ENCODE measurements around the gene AGPAT4. TPM values are rescaled to one million over a fixed set of nuclear protein-coding genes. Genes with fewer than 3 reads are reported as not detected.
A peak's percentile ranks its signal among the peaks of the same experiment; 100 is the strongest.

AGPAT4 gene
- total RNA-seq, 1 donor from 2014 or later = 2.4 TPM

DNA sequence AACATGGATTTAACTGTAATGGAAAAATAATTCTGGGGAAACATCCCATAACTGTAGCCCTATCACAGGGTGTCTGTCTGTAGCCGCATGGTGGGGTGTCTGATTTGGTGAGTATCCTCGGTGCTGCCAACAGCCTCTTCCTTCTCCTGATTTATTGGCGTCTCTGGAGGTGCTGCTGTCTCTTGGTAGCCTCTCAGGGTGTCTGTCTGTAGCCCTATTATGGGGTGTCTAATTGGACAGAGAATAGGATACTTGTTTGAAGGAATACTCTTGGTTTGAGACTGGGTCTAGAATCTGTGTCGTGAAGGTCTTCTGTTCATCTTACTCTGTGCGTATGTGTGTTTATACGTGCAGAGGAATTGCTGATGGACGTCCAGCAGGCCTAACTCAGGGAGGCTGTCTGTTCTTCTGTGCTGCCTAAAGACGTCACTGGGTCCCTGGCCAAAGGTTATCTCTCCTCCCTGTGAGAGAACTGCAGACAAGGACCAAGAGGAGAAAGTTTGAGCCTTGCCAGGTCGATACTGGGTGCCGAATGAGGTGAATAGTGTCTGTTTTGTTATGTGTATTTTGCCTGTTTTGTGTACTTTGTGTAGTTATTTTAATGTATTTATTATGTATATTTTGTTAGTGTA lies 18.9 kb upstream of the AGPAT4 start:
- DNase-seq (ENCODE audit: missing footprints) = no peak
- no peak for ATAC-seq

DNA sequence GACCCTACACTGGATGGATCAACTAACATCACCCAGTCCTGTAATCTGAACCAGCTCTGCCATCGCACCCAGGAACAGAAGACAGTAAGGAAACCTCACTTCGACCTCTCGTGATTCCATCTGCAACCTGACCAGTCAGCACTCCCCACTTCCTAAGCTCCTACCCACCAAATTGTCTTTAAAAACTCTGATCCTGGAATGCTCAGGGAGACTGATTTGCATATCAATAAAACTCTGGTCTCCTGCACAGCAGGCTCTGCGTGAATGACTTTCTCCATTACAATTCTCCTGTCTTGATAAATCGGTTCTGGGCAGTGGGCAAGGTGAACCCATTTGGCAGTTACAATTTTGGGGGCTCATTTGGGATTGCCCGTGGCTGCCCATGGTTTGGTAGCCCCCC lies 18.3 kb upstream of the AGPAT4 start:
- ATAC-seq (no peak), DNase-seq (ENCODE audit: missing footprints) (no peak)
- intact Hi-C loops (cut with DNase I) = loop anchor here (10.0 kb wide), 1 partner anchor 127 kb away; no protein-coding TSS in a partner anchor

More for the DNA sequence above, 18.9 kb upstream of the AGPAT4 start:
- intact Hi-C loops (cut with DNase I) = loop anchor here (10.0 kb wide), 1 partner anchor 128 kb away; no protein-coding TSS in a partner anchor

DNA sequence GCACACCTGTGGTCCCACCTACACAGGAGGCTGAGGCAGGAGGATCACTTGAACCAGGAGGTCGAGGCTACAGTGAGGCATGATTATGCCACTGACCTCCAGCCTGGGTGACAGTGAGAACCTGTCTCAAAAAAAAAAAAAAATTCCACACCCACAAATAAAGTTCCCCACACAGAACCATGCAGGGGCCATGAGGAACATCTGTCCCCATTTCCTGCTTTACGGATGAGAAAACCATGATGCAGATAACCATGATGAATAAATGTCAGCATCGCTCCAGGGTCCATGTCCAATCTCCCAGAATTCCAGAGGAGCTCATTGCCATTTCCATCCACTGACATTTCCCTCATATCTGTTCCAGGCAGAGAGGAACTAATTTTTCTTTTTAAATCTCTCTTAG lies 16.9 kb upstream of the AGPAT4 start:
- DNase-seq (ENCODE audit: missing footprints) (no peak), ATAC-seq (no peak)
- intact Hi-C loops (cut with DNase I) = loop anchor here (10.0 kb wide), 1 partner anchor 126 kb away; no protein-coding TSS in a partner anchor

DNA sequence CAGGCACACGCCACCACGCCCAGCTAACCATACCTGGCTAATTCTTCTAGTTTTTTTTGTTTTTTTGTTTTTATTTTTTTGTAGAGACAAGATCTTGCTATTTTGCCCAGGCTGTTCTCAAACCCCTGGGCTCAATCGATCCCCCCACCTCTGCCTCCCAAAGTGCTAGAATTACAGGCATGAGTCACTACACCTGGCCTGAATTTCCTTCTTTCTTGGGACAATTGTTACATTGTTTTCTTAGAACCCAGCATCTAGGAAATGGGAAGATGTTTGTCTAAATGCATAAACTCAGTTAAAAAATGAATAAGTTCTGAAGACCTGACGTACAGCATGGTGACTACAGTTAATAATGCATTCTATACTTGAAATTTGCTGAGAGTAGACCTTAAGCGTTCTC lies 10.8 kb upstream of the AGPAT4 start:
- intact Hi-C loops (cut with DNase I) = no loop called here
- DNase-seq (ENCODE audit: missing footprints) (no peak), ATAC-seq (no peak)

DNA sequence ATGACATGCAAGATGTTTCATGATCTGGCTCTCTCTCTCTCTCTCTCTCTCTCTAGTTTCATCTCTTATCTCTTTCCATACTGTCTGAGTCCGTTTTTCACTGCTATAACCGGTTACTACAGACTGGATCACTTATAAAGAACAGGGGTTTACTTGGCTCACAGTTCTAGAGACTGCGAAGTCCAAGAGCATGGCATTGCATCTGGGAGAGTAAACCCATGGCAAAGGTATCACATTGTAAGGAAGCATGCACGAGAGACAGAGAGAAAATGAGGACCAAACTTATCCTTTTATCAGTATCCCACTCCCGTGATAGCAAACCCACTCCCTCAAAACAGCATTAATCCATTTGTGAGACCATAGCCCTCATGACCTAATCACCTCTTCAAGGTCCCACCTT lies 7.2 kb upstream of the AGPAT4 start:
- ATAC-seq = no peak
- intact Hi-C loops (cut with DNase I) = no loop called here
- DNase-seq (ENCODE audit: missing footprints) = no peak

DNA sequence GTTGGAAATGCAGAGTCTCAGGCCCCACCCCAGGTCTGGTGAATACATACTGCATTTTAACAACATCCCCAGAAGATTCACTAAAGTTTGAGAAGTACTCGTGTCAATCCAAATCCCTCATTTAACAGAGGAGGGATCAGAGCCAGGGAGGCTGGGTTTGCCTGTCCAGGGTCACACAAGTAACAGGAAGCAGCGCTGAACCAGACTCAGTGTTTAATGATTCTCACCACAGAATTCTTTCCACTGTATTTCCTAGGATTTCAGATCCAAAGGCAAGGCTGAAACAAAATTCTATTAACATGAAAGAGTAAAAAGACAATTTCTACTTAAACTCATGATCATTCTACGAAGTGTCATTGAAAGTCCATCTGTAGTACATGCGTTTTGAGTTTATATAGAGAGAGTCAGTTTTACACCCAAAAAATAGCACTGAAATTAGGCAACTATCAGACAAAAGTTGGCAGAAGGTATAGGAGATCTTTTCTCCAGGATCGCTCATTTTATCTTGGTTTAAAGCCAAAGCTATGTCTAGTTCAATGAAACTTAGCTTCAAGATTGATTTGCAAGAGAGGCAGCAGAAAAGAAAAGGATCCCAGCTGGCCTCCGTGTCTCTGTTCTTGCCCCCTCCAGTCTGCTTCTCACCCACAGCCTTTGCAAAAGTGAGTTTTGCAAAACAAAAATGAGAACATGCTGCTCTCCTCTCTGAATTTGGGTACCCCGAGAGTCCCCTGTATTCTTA lies 6.0 kb upstream of the AGPAT4 start:
- intact Hi-C loops (cut with DNase I) = loop anchor here (10.0 kb wide), 1 partner anchor 285 kb away; the partner anchor contains the start of gene MAP3K4
- ATAC-seq (no peak), DNase-seq (ENCODE audit: missing footprints) (no peak)

DNA sequence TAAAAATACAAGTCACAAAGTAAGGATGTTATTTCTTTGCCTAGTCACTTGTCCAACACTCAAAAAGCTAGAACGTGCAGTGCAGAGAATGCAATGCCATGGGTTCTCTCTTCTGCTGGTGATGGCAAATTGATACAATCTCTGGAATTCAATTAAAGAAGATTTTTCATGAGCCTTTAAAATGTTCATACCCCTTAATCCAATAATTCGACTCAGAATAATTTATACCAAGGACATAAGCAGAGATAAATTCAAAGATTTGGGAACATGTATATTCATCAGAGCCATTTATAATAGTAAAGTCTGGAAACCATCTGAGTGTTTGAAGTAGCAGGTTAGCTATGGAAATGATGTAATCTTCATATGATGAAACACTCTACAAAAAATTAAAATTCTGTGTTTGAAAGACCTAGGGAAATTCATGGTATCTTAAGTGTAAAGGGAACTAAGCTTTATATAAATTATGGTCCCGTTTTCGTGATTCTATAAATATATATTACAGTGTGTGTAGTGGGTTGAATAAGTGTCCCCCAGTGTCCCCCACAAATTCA lies 2.8 kb upstream of the AGPAT4 start:
- no peak for ATAC-seq
- no peak for DNase-seq (ENCODE audit: missing footprints)
- intact Hi-C loops (cut with DNase I) = loop anchor here (10.0 kb wide), 1 partner anchor 282 kb away; the partner anchor contains the start of gene MAP3K4

DNA sequence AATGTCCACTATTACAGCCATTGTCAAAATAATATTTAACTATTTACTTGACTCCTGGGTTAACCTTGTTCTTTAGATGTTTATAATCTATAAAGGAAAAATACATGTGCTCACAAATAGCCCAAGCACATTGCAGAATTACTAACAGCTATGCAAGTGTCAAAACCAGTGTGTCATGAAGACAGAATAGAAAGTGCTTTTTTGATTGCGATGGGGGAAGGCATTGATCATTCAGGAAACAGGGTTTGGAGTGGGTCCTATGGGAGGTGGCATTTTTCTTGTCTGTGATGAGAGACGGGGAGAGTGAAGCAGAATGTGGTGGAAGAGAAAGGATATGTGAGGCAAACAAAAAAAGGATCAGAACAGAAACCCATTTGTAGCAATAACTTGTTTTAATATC lies 1.0 kb upstream of the AGPAT4 start:
- DNase-seq (ENCODE audit: missing footprints) (no peak), ATAC-seq (no peak)
- intact Hi-C loops (cut with DNase I) = loop anchor here (10.0 kb wide), 1 partner anchor 280 kb away; the partner anchor contains the start of gene MAP3K4

DNA sequence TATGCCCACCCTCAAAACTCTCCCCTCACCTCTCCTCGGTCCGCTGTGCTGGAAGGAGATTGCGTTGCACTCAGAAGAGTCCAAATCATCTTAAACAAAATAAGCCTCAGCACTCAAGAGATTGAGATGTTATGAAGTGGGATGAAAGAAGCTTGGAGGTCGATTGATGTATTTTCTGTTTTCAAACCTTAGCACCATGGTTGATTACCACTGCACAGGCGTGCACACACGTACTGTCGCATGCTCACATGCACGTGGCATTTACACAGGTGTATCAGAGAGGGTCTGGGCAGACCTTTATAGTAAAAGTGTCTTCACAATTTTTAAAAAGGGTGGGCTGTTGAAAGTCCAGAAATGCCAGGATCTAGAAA lies 612 bp upstream of the AGPAT4 start:
- ATAC-seq (no peak), DNase-seq (ENCODE audit: missing footprints) (no peak)
- intact Hi-C loops (cut with DNase I) = loop anchor here (10.0 kb wide), 1 partner anchor 280 kb away; the partner anchor contains the start of gene MAP3K4

DNA sequence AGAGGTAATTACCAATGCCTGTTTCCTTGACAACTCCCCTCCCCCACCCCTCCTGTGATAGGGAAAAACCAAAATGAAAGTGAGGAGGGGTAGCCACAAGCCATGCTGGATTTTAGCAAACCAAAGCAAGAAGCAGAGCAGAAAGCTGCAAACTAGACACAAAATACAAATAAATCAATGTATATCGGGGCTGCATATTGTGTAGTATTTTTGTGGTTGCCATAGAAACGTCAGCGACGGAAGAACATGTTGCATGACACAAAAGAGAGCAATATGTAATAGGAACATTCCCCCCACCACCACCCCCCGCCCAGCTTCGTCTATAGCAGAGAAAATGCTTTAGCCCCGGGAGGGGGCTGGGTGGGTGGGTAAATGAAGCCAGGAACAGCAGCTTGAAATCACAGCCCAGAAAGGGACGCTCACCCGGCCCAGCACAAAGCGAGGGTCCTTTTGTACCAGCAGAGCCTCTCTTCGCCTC lies 548 bp downstream of the AGPAT4 start:
- no peak for DNase-seq (ENCODE audit: missing footprints)

DNA sequence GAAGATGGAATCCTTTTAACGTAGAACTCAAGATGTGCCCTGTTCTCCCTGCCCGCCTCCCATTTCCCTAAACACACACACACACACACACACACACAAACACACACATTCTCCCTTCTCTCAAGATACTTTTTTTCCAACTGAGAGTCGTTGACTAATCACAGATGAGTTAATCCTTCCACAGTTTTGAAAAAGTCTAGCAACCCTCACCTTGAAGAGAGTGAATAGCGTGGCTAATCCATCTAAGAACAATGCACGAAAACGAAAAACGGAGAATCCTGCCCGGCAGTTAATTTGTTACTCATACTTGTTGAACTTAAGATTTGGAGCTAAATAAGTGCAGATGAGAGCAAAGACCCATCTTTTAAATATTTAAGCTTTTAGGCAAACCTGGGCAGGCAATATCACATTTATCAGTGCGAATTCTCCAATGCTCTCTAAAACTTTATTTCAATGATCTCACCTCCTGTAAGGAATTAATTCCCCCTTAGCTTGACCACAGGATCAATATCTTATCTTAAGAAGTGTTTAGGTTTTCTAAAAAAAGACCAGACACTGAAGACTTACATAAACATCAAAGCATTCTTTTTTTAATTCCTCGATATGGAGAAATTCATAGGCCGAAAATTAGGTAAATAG lies 1.1 kb downstream of the AGPAT4 start:
- ATAC-seq (no peak), DNase-seq (ENCODE audit: missing footprints) (no peak)
- intact Hi-C loops (cut with DNase I) = loop anchor here (10.0 kb wide), 1 partner anchor 278 kb away; the partner anchor contains the start of gene MAP3K4

More for the DNA sequence above, 548 bp downstream of the AGPAT4 start:
- intact Hi-C loops (cut with DNase I) = loop anchor here (10.0 kb wide), 1 partner anchor 279 kb away; the partner anchor contains the start of gene MAP3K4
- ATAC-seq = peak; percentile 18

DNA sequence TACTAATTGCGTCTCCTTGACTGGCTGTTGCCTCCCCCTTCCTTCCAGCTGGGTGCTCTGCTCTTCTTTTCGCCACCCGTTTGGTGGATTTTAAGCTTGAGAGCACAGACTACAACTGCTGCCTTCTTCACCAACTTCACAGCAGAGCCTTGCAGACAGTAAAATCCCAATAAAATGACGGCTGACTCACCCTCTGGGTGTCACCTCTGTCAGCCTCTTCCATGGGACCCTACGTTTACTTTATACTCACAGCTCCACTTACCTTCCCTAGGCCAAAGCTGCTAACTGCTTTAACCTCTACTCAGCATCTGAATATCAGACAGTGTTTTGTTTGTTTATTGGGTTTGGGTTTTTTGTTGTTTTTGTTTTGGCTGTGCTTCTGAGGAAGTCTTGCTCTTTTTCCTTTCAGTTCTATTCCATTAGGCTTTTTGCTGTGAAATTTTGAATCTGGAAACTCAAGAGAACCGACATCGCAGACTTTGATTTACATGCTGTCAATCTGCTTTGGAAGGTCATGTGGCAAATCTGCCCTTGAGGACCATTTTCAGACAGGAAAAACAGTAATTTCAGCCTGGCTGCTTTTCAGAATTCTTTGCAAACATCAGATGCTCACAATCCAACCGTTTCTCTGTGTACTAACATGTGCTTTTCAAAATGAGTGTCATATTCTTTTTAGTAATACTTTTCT lies 2.4 kb downstream of the AGPAT4 start:
- no peak for ATAC-seq
- DNase-seq (ENCODE audit: missing footprints) = no peak
- intact Hi-C loops (cut with DNase I) = loop anchor here (10.0 kb wide), 1 partner anchor 277 kb away; the partner anchor contains the start of gene MAP3K4

DNA sequence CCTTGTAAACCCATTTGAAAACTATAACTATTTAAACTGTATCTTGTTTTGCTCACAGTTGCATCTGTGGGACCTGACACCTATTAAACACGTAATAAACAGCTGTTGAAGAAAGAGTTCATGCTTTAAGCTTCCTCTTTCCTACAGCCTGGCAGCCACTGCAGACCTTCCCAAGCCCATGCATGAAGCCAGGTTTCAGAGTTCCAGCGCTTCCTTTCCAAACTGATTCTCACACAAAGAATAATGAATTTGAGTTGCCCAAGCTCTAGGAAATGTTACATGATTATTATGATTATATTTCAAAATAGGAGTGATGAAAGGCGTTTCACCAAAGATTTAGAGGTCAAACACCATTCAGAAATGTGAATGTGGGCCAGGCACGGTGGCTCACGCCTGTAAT lies 3.7 kb downstream of the AGPAT4 start:
- intact Hi-C loops (cut with DNase I) = loop anchor here (10.0 kb wide), 1 partner anchor 275 kb away; the partner anchor contains the start of gene MAP3K4
- DNase-seq (ENCODE audit: missing footprints) = no peak
- ATAC-seq = no peak

DNA sequence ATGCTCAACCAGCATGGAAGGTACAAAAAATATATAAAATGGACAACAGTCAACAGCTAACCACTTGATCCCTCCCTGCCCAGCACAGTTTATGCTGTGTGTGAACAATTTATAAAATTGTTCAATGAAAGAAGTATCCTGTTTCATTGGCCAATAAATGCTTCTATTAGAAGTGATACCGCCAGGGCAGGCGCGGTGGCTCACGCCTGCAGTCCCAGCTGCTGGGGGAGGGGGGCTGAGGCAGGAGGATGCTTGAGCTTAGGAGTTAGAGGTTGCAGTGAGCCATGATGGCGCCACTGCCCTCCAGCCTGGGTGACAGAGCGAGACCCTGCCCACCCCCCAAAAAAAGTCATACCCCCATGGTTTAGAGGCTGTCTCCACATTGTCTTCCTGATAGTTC lies 4.6 kb downstream of the AGPAT4 start:
- intact Hi-C loops (cut with DNase I) = no loop called here
- no peak for DNase-seq (ENCODE audit: missing footprints)
- ATAC-seq = no peak

DNA sequence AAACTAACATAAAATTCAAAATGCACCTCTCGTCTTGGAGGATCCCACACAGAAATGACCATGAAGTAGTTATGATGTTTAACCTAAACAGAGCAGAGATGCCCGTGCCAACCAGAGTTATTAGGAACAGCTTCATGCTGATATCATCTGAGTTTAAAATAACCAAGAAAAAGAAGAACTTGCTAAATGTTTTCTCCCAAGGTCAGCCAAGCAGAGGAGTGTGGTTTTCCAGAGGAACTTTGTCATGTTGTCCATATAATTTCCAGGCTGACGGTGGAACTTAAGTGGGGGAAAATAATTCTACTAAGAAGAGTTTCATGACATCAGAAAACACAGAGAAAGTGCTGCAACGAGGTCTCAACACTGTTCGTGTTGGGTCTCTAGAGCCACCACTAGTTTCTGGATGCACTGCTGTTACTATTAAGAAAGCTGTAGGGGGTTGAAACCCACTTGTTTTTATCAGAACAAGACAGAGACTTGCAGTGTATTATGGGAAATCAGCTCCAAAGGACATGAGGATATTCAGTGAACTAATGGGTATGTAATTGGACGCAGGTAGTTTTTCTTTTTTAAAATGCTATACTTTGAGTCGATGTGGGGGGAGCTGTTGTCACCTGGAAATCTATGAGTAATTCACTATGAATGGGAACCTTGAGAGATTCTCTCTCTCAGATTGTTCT lies 5.2 kb downstream of the AGPAT4 start:
- DNase-seq (ENCODE audit: missing footprints) (no peak), ATAC-seq (no peak)
- intact Hi-C loops (cut with DNase I) = no loop called here

DNA sequence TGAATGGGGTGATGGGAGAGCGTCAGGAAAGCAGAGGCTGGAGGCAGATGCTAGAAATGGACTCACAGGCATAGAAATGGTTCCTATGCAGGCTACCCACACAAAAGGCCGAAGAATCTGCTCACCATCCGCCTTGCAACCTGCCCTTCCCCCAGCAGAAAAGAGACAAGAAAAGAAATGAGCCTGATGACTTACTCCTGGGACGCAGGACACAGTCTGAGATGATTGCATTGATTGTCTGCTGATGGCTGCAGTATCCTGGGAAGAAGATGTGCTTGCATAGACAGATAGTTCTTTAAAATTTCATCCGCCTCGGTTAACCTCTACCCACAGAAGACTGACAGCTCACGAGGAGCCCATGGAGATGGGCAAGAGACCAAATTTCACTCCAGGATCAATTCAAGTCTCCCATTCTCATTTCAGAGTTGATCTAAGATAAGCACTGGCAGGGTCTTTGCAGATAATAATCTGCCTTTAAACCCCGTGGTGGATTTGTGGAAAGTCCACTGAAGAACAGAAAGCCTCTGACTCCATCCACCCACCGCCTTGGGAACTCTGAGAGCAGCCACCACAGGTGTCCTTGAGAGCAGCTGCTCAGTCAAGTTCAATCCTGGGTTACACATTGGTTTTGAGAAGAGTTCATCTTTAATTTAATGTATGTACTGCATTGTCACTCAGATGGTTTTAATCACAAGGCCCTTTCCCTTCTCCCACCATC lies 7.2 kb downstream of the AGPAT4 start:
- ATAC-seq = no peak
- intact Hi-C loops (cut with DNase I) = no loop called here
- no peak for DNase-seq (ENCODE audit: missing footprints)

DNA sequence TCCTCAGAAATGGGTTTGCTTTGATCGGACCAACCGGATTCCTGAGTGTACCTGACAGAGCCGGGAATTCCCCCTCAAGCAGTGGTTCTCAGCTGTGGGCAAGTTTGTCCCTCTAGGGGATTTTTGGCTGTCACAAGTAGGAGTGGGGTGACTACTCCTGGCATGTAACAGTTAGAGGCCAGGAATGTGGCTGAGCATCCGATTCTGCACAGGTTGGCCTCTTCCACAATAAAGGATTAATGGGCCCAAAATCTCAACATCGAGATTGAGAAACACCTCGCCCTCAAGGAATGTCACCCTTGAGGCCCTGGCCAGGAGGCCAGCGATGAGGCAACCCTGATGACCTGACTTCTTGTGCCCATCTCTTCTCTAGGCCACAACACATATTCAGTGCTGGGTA lies 7.9 kb downstream of the AGPAT4 start:
- ATAC-seq = no peak
- intact Hi-C loops (cut with DNase I) = no loop called here
- no peak for DNase-seq (ENCODE audit: missing footprints)

Measured in Right ventricle myocardium inferior (tissue), 1 donor.